GM12891 (cell line): ENCODE data around the gene HCK.

Source experiments
- DNase-seq: peaks from one replicate; pipeline ENCODE4 v3.0.0; 2011; ENCODE audit warnings: low spot score; ENCODE audit not compliant: insufficient read length
- FAIRE-seq: peaks from 2 replicates; lab custom pipeline; 2011; peaks lifted over from hg19 to GRCh38; lab: Jason Lieb, UNC
- PAX5 ChIP-seq: IDR thresholded peaks from 2 replicates; pipeline ENCODE4 v1.6.1; 2011; ENCODE audit warnings: low read length, moderate library complexity, mild to moderate bottlenecking; ENCODE audit not compliant: insufficient read depth, severe bottlenecking
- POLR2A ChIP-seq: IDR thresholded peaks from 2 replicates; pipeline ENCODE4 v1.6.1; 2011; ENCODE audit warnings: low read depth, low read length, control low read depth
- POLR2AphosphoS5 ChIP-seq: IDR thresholded peaks from 2 replicates; pipeline ENCODE4 v1.6.1; 2011; ENCODE audit warnings: low read depth, low read length, control low read depth
- POU2F2 ChIP-seq: IDR thresholded peaks from 2 replicates; pipeline ENCODE4 v1.6.1; 2011; ENCODE audit warnings: low read depth, mild to moderate bottlenecking, control low read depth, low read length, moderate library complexity
- SPI1 ChIP-seq: IDR thresholded peaks from 2 replicates; pipeline ENCODE4 v1.6.1; 2011; ENCODE audit warnings: low read depth, low read length, control low read depth
- TAF1 ChIP-seq: IDR thresholded peaks from 2 replicates; pipeline ENCODE4 v1.6.1; 2011; ENCODE audit warnings: low read depth, low read length, control low read depth

HCK gene

DNA sequence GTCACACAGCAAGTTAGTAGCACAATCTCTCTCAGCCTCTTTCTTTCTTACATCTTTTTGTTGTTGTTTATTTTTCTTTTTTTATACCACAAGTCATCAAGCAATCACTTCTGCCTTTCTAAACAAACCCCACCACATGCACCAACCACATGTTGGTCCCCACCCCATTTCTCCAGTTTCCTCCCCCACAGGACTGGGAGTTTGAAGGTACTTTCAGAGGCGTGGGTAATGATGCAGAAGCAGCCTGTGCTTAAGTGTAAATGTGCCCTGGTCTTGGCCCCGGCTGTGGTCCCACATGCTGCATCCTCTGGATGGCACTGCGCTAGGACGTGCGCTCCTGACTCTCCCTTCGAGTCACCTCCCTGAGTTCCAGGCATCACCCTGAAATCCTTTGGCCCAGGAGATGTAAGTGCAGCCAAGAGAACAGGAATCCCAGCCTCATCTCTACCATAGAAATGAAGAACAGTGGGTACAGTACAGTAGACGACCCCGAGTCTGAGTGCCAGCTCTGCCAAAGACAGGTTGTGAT, 5.7 kb downstream of the HCK start:
- no peak for DNase-seq
- TF ChIP-seq SPI1: no peak
- TF ChIP-seq PAX5: no peak
- no peak for TF ChIP-seq POLR2A
- TF ChIP-seq POU2F2: no peak
- no peak for TF ChIP-seq POLR2AphosphoS5
- no peak for TF ChIP-seq TAF1
- FAIRE-seq: no peak

DNA sequence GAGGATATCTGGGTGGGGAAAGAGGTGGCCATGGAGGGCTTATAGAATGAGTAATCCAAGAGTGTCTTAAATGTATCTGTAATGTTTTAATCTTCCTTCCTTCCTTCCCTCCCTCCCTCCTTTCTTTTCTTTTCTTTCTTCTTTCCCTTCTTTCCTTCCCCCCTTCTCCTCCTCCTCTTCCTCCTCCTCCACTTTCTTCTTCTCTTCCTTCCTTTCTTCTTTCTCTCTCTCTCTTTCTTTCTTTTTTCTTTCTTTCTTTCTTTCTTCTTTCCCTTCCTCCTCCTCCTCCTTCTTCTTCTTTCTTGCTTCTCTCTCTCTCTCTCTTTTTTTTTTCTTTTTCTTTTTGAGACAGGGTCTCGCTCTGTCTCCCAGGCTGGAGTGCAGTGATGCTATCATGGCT, 7.1 kb downstream of the HCK start:
- TF ChIP-seq TAF1 (no peak), SPI1 (no peak), POLR2AphosphoS5 (no peak), POU2F2 (no peak)
- FAIRE-seq: no peak
- DNase-seq: no peak

DNA sequence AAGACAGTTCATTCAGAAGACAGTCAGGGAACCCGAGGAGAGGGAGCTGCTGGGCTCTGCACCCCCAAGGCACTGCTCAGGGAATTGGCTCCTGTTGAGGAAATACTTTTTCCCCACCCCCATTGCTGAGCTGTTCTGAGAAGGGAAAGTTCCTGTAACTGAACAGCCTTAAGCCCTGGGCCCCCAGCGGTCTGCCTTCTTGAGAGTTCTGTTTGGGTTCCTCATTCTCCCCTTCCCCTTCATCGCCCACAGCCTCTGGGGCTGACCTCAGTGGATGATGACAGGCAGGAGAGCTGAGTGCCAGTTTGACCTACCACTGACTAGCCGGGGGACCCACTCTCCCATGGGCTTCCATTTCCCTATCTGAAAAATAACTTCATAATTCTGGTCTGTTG, 10.7 kb downstream of the HCK start:
- no peak for TF ChIP-seq POU2F2
- peak; percentile 81 for TF ChIP-seq SPI1
- FAIRE-seq (peak; percentile 62), DNase-seq (no peak)

DNA sequence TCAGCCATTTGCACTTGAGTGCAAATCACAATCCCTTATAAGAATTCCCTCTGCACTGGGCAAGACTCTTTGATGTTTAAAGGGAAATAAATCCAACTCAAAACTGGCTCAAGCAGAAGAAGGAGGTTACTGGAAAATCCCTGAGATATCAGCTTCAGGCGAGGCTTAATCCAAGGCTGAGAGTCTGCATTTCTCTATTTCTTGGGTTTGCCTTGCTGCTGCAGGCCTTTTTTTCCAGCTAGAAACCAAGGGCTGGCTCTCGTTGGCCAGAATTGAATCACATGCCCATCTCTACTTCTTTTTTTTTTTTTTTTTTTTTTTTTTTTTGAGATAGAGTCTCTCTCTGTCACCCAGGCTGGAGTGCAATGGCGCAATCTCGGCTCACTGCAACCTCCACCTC, 11.7 kb downstream of the HCK start:
- FAIRE-seq (no peak), DNase-seq (no peak)
- TF ChIP-seq POU2F2: no peak
- TF ChIP-seq TAF1: no peak
- TF ChIP-seq POLR2AphosphoS5: no peak
- no peak for TF ChIP-seq SPI1
- TF ChIP-seq PAX5: no peak
- no peak for TF ChIP-seq POLR2A

DNA sequence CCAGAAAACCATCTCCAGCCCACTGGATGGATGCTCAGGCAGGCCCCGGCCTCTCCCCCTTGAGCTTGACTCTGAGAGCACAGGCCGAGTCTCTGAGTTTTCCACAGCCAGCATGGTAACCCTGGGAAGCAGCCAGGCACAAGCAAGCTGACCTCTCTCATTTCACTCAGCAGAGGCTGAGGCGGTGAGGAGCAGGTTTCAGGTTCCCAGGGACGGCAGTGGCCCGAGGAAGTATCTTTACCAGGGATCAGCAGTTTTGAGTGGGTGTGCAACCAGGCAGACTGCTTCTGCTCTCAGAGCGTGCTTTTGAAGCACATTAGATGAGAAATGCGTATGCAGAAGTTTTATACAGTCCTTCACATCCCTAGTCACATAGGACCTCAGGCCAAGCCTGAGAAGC, 12.6 kb downstream of the HCK start:
- no peak for TF ChIP-seq TAF1
- no peak for TF ChIP-seq POU2F2
- no peak for TF ChIP-seq POLR2AphosphoS5
- peak; percentile 33 for FAIRE-seq

DNA sequence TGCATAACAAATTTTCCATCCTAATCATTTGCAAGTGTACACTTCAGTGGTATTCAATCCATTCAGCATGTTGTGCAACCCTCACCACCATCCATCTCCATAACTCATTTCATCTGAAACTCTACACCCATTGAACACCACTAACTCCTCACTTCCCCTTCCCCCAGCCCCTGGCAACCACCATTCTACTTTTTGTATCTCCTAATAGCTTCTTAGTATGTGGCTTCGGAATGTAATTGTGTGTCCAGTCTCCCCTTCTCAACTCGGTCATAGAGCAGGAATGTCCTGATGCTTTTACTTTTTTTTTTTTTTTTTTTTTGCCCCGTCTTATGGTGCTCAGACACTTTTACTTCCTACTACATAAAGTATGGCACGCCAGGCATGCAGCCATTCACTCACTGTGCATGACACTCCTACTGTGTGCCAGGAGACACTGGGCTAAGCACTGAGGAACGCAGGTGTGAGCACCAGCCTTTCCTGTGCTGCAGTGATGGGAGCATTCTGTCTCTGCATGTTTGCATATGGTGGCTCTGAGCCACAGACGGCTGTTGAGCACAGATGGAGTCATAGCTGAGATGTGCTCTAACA, 15.3 kb downstream of the HCK start:
- TF ChIP-seq POU2F2 (no peak), POLR2AphosphoS5 (no peak), SPI1 (peak; percentile 69)
- DNase-seq: no peak
- no peak for FAIRE-seq

More for the DNA sequence above, 12.6 kb downstream of the HCK start:
- no peak for DNase-seq

DNA sequence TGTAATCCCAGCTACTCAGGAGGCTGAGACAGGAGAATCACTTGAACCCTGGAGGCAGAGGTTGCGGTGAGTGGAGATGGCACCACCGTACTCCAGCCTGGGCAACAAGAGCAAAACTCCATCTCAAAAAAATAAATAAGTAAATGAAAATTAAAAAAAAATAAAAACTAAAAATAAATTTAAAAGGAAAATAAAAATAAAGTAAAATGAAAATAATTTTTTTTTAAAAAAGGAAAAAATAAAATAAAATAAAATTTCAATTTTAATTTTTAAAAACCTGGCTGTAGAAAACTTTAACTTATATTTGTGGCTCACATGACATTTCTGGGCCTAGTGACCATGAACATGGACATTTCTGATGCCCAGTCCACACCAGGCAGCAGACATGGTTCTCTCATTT, 16.1 kb downstream of the HCK start:
- DNase-seq: no peak
- no peak for FAIRE-seq
- TF ChIP-seq TAF1 (no peak), PAX5 (no peak), SPI1 (no peak), POU2F2 (no peak), POLR2AphosphoS5 (no peak), POLR2A (no peak)

DNA sequence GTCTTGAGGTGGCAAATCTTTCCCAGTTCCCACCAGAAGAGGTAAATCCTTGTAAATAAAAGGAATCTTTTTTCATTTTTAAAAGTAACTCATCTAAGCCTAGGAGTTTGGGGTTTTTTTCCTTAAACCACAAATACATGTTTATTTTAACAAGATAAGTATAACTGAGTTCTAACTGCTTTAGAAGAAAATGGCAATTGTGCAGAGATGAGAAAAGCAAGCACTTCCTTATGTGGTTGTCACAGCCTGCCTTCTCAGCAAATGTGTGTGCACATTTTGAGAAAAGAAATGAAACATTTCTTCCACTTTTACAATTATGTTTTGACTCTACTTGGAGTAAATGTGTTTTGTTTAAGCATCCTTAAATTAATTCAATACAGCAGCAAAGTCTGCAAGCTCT, 17.7 kb downstream of the HCK start:
- FAIRE-seq (no peak), DNase-seq (no peak)
- peak; percentile 9; the same call in 1 of the 2 replicates for TF ChIP-seq SPI1
- TF ChIP-seq POLR2A: no peak
- no peak for TF ChIP-seq POLR2AphosphoS5
- TF ChIP-seq POU2F2: no peak

DNA sequence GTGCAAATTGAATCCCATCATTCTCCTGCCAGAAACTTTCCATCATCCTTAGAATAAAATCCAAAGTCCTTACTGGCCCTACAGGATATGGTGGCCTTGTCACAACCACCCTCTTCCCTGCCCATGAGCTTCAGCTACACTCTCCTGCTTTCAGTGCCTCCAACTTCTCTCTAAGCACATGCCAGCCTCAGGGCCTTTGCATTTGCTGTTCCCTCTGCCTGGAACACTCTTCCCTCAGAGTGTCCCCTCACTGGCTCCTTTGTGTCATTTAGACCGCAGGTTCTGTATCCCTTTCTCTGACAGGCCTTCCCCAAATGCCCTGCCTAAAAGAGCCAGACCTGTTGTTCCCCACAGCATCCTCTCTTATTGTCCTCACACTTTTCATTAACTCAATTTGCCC, 18.2 kb downstream of the HCK start:
- FAIRE-seq (no peak), DNase-seq (no peak)
- no peak for TF ChIP-seq POLR2A
- no peak for TF ChIP-seq POLR2AphosphoS5
- TF ChIP-seq PAX5: no peak
- no peak for TF ChIP-seq POU2F2
- TF ChIP-seq TAF1: no peak
- no peak for TF ChIP-seq SPI1

DNA sequence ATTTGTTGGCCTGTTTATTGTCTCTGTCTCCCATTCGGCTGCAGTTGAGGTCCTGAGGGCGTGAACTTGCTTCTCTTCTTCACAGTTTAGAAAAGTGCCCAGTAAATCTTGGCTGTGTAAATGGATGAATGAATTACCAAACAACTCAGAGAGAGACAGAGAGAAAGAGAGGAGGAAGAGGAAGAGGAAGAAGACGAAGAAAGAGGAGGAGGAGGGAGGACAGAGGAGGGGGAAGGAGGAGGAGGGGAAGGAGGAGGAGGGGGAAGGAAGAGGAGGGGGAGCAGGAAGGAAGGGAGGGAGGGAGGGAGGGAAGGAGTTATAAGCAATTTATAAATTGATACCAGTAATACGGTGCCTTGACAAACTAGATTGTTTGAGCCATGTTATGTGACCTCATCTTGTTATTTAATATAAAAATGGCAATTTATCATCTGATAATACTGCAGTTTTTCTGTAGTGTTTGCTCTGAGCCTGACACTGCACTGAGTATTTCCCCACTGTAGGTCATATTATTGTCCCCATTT, 18.7 kb downstream of the HCK start:
- no peak for TF ChIP-seq POLR2AphosphoS5
- no peak for TF ChIP-seq TAF1
- TF ChIP-seq SPI1: no peak
- no peak for TF ChIP-seq PAX5
- no peak for TF ChIP-seq POLR2A
- no peak for TF ChIP-seq POU2F2
- DNase-seq: no peak
- FAIRE-seq: no peak
